Loucy (cell line): ENCODE data around the gene RICTOR.

ENCODE experiments used
- H2AFZ ChIP-seq: fragments of 200-600 bp; sonication (generic); 2 replicates; pipeline ENCODE4 v1.6.0; 2016; ENCODE audit warnings: antibody characterized with exemption, mild to moderate bottlenecking, low read length, moderate library complexity
- H3F3A ChIP-seq: fragments of 200-600 bp; 2 replicates; pipeline ENCODE4 v1.6.0; 2016; ENCODE audit warnings: antibody characterized with exemption, low read depth, mild to moderate bottlenecking
- H3K27me3 ChIP-seq: fragments of 200-600 bp; sonication (generic); 2 replicates; pipeline ENCODE4 v1.6.1; 2014; ENCODE audit warnings: low read length, mild to moderate bottlenecking; ENCODE audit not compliant: insufficient read depth, poor library complexity, severe bottlenecking
- H3K36me3 ChIP-seq: fragments of 200-600 bp; sonication (generic); 2 replicates; pipeline ENCODE4 v1.6.1; 2016; ENCODE audit warnings: low read length; ENCODE audit not compliant: insufficient read depth
- H3K4me1 ChIP-seq: fragments of 200-600 bp; sonication (generic); 2 replicates; pipeline ENCODE4 v1.5.1; 2014; ENCODE audit warnings: low read length, mild to moderate bottlenecking; ENCODE audit not compliant: insufficient read depth, poor library complexity, severe bottlenecking
- H3K4me2 ChIP-seq: fragments of 200-600 bp; sonication (generic); 2 replicates; pipeline ENCODE4 v1.6.0; 2014; ENCODE audit warnings: antibody characterized with exemption, low read length, low read depth, mild to moderate bottlenecking; ENCODE audit not compliant: poor library complexity, severe bottlenecking
- H3K4me3 ChIP-seq: fragments of 200-600 bp; sonication (generic); 2 replicates; pipeline ENCODE4 v1.5.1; 2014; ENCODE audit warnings: low read length, mild to moderate bottlenecking, mixed read lengths; ENCODE audit not compliant: poor library complexity, severe bottlenecking
- H3K79me2 ChIP-seq: fragments of 200-600 bp; sonication (generic); 2 replicates; pipeline ENCODE4 v1.6.1; 2014; ENCODE audit warnings: low read length; ENCODE audit not compliant: insufficient read depth
- H3K9ac ChIP-seq: fragments of 200-600 bp; sonication (generic); 2 replicates; pipeline ENCODE4 v1.6.0; 2014; ENCODE audit warnings: mild to moderate bottlenecking, low read depth, low read length, moderate library complexity; ENCODE audit not compliant: poor library complexity, severe bottlenecking
- H3K9me2 ChIP-seq: fragments of 200-600 bp; sonication (generic); replicated peaks from 2 replicates; pipeline ENCODE4 v1.6.1; 2016; ENCODE audit warnings: low read depth, low read length, mixed read lengths
- H3K9me3 ChIP-seq: fragments of 200-600 bp; sonication (generic); 2 replicates; pipeline ENCODE4 v1.6.1; 2014; ENCODE audit warnings: mild to moderate bottlenecking, antibody characterized with exemption, low read length, low read depth; ENCODE audit not compliant: insufficient read depth
- H4K20me1 ChIP-seq: fragments of 200-600 bp; sonication (generic); 2 replicates; pipeline ENCODE4 v1.6.0; 2014; ENCODE audit warnings: antibody characterized with exemption, low read length, mild to moderate bottlenecking; ENCODE audit not compliant: insufficient read depth, poor library complexity, severe bottlenecking
- CTCF ChIP-seq: fragments of 200-600 bp; sonication (generic); conservative IDR thresholded peaks from 2 replicates; pipeline ENCODE4 v1.5.1; 2014; ENCODE audit warnings: mild to moderate bottlenecking, antibody characterized with exemption, low read length
- EZH2phosphoT487 ChIP-seq: fragments of 200-600 bp; IDR thresholded peaks from 2 replicates; pipeline ENCODE4 v1.6.1; 2018; ENCODE audit warnings: antibody characterized with exemption, mild to moderate bottlenecking, moderate library complexity, borderline replicate concordance

RICTOR gene

GRCh38 chr5:39108987-39109386 lies 34.8 kb upstream of the RICTOR start:
- H3K9ac ChIP-seq: no peak overlapping the region
- H3K36me3 ChIP-seq: peaks cover 73% of the 10 kb centered on the region
- no peak overlapping the region for H3K4me2 ChIP-seq
- H2AFZ ChIP-seq: no peak overlapping the region
- no peaks in the 10 kb centered on the region for H3K4me1 ChIP-seq
- H3F3A ChIP-seq: no peaks in the 10 kb centered on the region
- TF ChIP-seq CTCF (no peak), EZH2phosphoT487 (no peak)
- no peaks in the 10 kb centered on the region for H3K27me3 ChIP-seq
- H3K9me2 ChIP-seq: no peaks in the 10 kb centered on the region
- no peaks in the 10 kb centered on the region for H4K20me1 ChIP-seq
- no peak overlapping the region for H3K4me3 ChIP-seq
- H3K79me2 ChIP-seq: no peaks in the 10 kb centered on the region
- no peaks in the 10 kb centered on the region for H3K9me3 ChIP-seq

- Histone ChIP-seq H3K79me2 (no peaks in the 10 kb centered on the region), H3K9me3 (no peaks in the 10 kb centered on the region), H3K36me3 (peaks cover 71% of the 10 kb centered on the region), H4K20me1 (no peaks in the 10 kb centered on the region), H3K4me3 (no peak overlapping the region), H3K4me2 (no peak overlapping the region), H3F3A (no peaks in the 10 kb centered on the region), H2AFZ (no peak overlapping the region), H3K27me3 (no peaks in the 10 kb centered on the region), H3K4me1 (no peaks in the 10 kb centered on the region), H3K9me2 (no peaks in the 10 kb centered on the region), H3K9ac (no peak overlapping the region)
- TF ChIP-seq EZH2phosphoT487 (no peak), CTCF (no peak)
Measured at GRCh38 chr5:39107350-39107749, 33.2 kb upstream of the RICTOR start.

DNA sequence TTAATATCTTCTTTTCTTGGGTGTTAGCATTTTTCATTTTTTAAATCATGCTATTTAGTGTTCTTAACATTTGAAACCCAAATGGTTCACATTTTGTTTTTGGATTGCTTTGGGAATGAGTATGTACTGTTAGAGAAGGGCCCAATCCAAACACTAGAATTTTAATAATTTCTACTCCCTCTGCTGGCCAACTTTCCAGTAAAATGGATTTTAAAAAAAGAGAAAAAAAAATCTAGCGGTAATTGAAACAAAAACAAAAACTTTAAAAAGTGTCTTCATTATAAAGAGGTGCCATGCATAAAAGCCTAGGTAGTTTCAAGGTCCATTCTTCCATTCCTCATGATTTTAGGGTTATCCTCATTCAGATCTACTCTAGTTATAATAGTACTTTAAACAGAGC lies 32.1 kb upstream of the RICTOR start:
- H2AFZ ChIP-seq: no peak overlapping the region
- H3K27me3 ChIP-seq: no peaks in the 10 kb centered on the region
- H3K9ac ChIP-seq: no peak overlapping the region
- no peak overlapping the region for H3K4me2 ChIP-seq
- H3K79me2 ChIP-seq: no peaks in the 10 kb centered on the region
- no peak overlapping the region for H3K4me3 ChIP-seq
- no peaks in the 10 kb centered on the region for H3K9me3 ChIP-seq
- H4K20me1 ChIP-seq: no peaks in the 10 kb centered on the region
- peaks cover 71% of the 10 kb centered on the region for H3K36me3 ChIP-seq
- H3F3A ChIP-seq: no peaks in the 10 kb centered on the region
- no peaks in the 10 kb centered on the region for H3K9me2 ChIP-seq
- no peaks in the 10 kb centered on the region for H3K4me1 ChIP-seq
- TF ChIP-seq EZH2phosphoT487: no peak
- TF ChIP-seq CTCF: peak; percentile 43
